ENCODE results near the gene FN3KRP. TPM values are rescaled to one million over a fixed set of nuclear protein-coding genes. Genes with fewer than 3 reads are reported as not detected.

Gene FN3KRP
- total RNA-seq, 2 donors from 2014 or later = 34.5 to 40.0 TPM

GRCh38 chr17:82713071-82713723 lies 3.3 kb upstream of the FN3KRP start:
- Histone ChIP-seq H3K36me3 (ENCODE audit: control insufficient read depth, insufficient read depth, low read length) (no peaks in the 10 kb centered on the region), H3K27me3 (ENCODE audit: control insufficient read depth, insufficient read depth, low read length, poor library complexity, severe bottlenecking) (no peaks in the 10 kb centered on the region), H3K4me1 (ENCODE audit: control insufficient read depth, insufficient read depth, low read length) (no peaks in the 10 kb centered on the region), H3K4me3 (ENCODE audit: low read length) (no peak overlapping the region), H3K9me3 (ENCODE audit: control insufficient read depth, low read length) (no peaks in the 10 kb centered on the region), H3K27ac (ENCODE audit: low read depth, low read length) (no peak overlapping the region), H3K9ac (ENCODE audit: extremely low read depth, low read length, poor library complexity, severe bottlenecking) (no peak overlapping the region)
- Mint-ChIP-seq H3K36me3 (ENCODE audit: low read depth) (peaks cover 2% of the 10 kb centered on the region), H3K4me1 (peaks cover 7% of the 10 kb centered on the region), H3K9me3 (no peaks in the 10 kb centered on the region), H3K27ac (no peak overlapping the region), H3K4me3 (no peak overlapping the region), H3K27me3 (ENCODE audit: insufficient read depth) (peaks cover 18% of the 10 kb centered on the region)
- no peak for DNase-seq
- WGBS, 2 experiments (ENCODE audit: insufficient coverage in 1 of 2, insufficient read length in 1 of 2) = 90 to 92% methylated on average over 22 to 35 of the region's 35 CpGs
- TF ChIP-seq CTCF (conservative IDR thresholded peaks at IDR 0.05) = no peak

- Histone ChIP-seq H3K4me3 (ENCODE audit: low read length) (no peak overlapping the region), H3K4me1 (ENCODE audit: control insufficient read depth, insufficient read depth, low read length) (no peaks in the 10 kb centered on the region), H3K27me3 (ENCODE audit: control insufficient read depth, insufficient read depth, low read length, poor library complexity, severe bottlenecking) (no peaks in the 10 kb centered on the region), H3K9ac (ENCODE audit: extremely low read depth, low read length, poor library complexity, severe bottlenecking) (no peak overlapping the region), H3K36me3 (ENCODE audit: control insufficient read depth, insufficient read depth, low read length) (peaks cover 37% of the 10 kb centered on the region), H3K9me3 (ENCODE audit: control insufficient read depth, low read length) (no peaks in the 10 kb centered on the region), H3K27ac (ENCODE audit: low read depth, low read length) (no peak overlapping the region)
- TF ChIP-seq CTCF (conservative IDR thresholded peaks at IDR 0.05) = no peak
- H3K4me3 Mint-ChIP-seq = no peak overlapping the region
- peaks cover 7% of the 10 kb centered on the region for H3K4me1 Mint-ChIP-seq
- 96 to 97% methylated on average over 15 to 18 of the region's 18 CpGs for WGBS, 2 experiments (ENCODE audit: insufficient coverage in 1 of 2, insufficient read length in 1 of 2)
- no peak overlapping the region for H3K27ac Mint-ChIP-seq
- no peak for DNase-seq
- peaks cover 8% of the 10 kb centered on the region for H3K27me3 Mint-ChIP-seq (ENCODE audit: insufficient read depth)
- H3K36me3 Mint-ChIP-seq (ENCODE audit: low read depth) = peaks cover 33% of the 10 kb centered on the region
- no peaks in the 10 kb centered on the region for H3K9me3 Mint-ChIP-seq
These were observed 2.6 kb downstream of the FN3KRP start for GRCh38 chr17:82718986-82719685.

- Histone ChIP-seq H3K36me3 (ENCODE audit: control insufficient read depth, insufficient read depth, low read length) (peaks cover 39% of the 10 kb centered on the region), H3K9me3 (ENCODE audit: control insufficient read depth, low read length) (no peaks in the 10 kb centered on the region), H3K4me1 (ENCODE audit: control insufficient read depth, insufficient read depth, low read length) (no peaks in the 10 kb centered on the region), H3K9ac (ENCODE audit: extremely low read depth, low read length, poor library complexity, severe bottlenecking) (no peak overlapping the region), H3K27ac (ENCODE audit: low read depth, low read length) (no peak overlapping the region), H3K4me3 (ENCODE audit: low read length) (no peak overlapping the region), H3K27me3 (ENCODE audit: control insufficient read depth, insufficient read depth, low read length, poor library complexity, severe bottlenecking) (no peaks in the 10 kb centered on the region)
- no peak overlapping the region for H3K4me3 Mint-ChIP-seq
- 96 to 98% methylated on average over 16 to 19 of the region's 19 CpGs for whole genome bisulfite sequencing, 2 experiments (ENCODE audit: insufficient coverage in 1 of 2, insufficient read length in 1 of 2)
- H3K4me1 Mint-ChIP-seq = peaks cover 7% of the 10 kb centered on the region
- peaks cover 33% of the 10 kb centered on the region for H3K36me3 Mint-ChIP-seq (ENCODE audit: low read depth)
- TF ChIP-seq CTCF (conservative IDR thresholded peaks at IDR 0.05) = no peak
- H3K9me3 Mint-ChIP-seq = no peaks in the 10 kb centered on the region
- H3K27me3 Mint-ChIP-seq (ENCODE audit: insufficient read depth) = peaks cover 5% of the 10 kb centered on the region
- DNase-seq = no peak
- no peak overlapping the region for H3K27ac Mint-ChIP-seq
These were observed 3.7 kb downstream of the FN3KRP start for GRCh38 chr17:82720204-82720603.

All from endodermal cell (in vitro differentiated cells).